DMS53 treated with DMSO at 0.1 percent for 48 hours (cell line): ENCODE results near the gene LTBP1.

ENCODE experiments used
- DNase-seq: peaks from one replicate; lab custom pipeline; 2025; ENCODE audit not compliant: unreplicated experiment; lab: John Stamatoyannopoulos, UW

LTBP1 gene

GRCh38 chr2:33181466-33181865 lies 234.7 kb downstream of the LTBP1 start:
- DNase-seq = no peak

DNA sequence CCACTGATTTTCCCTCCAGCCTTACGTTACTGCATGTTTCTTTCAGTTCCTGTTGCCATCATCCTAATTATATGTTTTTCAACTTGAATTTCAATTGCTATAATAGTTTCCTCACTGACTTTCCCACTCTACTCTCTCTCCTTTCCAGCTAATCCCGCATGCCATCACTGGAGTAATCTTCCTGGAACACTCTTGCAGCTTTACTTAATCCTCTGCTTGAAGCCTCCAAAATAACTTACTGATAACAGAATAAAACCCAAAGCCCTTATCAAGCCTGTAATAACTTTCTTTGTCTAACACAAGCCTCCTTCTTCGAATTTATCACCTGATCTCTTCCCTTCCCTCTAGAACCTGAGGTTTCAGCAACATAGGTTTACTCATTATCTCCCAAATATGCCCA lies 237.3 kb downstream of the LTBP1 start:
- DNase-seq = no peak

DNA sequence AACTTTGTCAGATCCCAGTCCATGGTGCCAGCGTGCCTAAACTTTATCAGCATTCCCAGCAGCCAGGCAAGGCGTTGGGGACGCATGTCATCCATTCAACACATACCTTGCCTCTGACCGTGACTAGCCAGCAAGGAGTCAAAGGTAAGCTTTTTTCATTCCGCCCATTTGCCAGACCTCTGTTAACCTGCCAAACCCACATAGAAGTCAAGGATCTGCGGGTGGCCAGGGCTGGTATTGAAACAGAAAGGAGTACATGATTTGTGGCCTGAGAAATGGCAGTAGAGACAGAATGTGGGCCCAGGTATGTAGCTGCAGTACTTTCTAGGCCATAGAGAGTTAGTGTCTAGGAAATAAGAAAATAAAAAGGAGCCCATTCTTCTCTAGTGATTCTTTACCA lies 240.2 kb downstream of the LTBP1 start:
- DNase-seq = no peak

DNA sequence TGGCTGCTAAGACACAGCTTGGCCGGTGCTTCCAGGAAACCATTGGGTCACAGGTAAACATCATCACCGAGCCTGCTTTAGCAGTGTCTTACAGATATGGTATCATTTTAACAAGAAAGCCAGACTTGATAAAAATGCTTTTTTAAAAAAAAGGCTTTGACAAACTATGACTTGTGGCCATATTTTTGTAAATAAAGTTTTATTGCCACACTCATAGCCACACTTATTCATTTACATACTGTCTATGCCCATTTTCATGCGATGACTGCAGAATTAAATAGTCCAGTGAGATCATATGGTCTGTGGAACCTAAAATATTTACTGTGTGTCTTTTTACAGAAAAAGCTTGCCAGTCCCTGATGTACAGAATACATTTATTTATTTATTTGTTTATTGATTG lies 242.0 kb downstream of the LTBP1 start:
- no peak for DNase-seq

GRCh38 chr2:33190393-33190937 lies 243.7 kb downstream of the LTBP1 start:
- no peak for DNase-seq

DNA sequence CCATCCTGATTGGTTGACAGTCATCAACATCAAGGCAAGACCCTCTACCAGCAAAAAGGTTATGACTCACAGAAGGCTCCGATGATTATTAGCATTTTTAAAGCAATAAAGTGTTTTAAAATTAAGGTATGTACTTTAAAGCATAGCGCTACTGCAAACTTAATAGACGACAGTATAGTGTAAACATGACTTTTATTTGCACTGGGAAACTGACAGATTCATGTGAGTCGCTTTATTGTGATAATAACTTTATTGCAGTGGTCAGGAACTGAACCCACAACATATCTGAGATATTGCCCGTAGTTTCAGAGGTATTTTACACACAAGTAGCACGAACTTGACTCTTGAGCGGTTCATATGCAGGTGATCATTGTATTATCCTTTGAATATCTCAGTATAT lies 249.1 kb downstream of the LTBP1 start:
- DNase-seq = no peak

- no peak for DNase-seq
These were observed 249.9 kb downstream of the LTBP1 start for GRCh38 chr2:33196700-33197099.

DNA sequence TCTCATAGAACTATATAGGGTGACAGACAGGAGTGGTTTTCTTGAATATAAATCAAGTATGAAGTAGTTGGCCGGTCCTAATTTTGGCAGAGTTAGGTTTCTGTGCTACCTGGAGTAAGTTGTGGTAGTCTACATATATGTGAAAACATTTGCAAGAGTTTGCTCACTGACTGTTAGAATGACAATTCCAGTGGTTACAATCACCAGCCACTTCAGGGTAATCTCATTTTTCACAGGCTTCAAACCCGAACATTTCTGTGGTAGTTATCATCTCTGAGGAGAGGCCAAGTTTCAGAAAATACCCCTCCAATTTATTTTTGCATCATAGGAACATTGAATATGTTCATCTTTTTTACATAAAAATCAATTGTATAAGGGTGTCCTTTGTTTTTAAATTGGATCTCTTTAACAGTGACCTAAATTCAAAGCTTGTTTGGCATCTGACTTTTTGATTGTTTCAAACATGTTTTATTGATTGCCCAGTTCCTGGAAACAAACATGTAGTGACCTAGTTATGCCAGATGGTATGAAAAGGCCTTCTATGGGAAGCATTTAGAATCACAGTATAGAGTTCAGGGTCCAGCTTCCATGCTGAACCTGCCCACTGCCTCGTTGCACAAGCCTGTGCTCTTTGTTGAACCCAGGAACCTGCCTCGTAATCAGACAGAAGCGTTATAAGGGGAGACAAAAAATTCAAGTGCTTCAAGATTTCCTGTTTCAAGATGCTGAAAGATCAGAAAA lies 250.6 kb downstream of the LTBP1 start:
- DNase-seq = no peak

- DNase-seq = no peak
These were observed 256.1 kb downstream of the LTBP1 start for GRCh38 chr2:33202641-33203522.

GRCh38 chr2:33204945-33205344 lies 258.2 kb downstream of the LTBP1 start:
- no peak for DNase-seq

GRCh38 chr2:33205693-33206434 lies 259.1 kb downstream of the LTBP1 start:
- no peak for DNase-seq

DNA sequence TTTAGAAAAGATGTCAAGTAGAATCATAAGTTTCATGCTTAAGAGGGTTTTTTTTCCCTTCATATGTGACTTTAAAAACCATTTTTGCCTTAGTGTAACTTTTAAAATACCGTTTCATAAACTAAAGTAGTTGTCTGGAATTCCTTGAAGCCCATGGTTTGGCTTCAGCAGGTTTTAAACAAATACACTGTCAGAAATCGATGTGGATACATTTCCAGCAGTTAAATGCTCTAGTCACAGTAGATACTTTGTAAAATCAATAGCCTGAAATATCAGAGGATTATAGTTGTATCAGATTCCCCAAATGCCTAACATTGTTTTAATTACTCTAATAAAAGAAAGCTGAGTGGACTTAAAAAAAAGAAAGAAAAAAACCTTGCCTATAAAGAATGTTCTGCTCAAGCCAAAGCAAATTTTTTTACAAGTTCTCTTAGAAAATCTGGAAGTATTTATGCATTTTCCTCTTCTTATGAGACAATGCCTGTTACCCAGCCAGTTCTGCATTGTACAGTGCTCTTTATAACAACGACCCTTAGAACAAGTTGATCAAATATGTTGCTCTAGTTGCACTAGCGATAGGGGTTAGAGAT lies 260.5 kb downstream of the LTBP1 start:
- DNase-seq = no peak

DNA sequence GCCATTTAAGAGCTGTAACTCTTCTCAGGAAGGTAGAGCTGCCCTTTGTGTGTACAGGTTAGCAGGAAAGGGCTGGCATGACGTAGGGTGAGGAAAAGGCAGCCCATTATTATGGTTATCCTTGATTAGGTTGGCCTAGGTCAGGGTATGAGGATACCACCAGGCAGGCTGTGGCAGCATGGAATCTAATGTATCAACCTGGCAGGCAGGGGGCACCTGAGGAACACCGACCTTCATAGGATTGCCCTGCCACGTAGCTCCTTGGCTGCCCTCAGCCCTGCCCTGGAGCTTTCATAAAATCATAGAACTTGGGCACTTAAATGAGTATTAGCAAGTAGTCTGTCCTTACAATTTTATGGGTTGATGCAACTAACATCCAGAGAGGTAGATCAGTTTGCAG lies 261.6 kb downstream of the LTBP1 start:
- DNase-seq = no peak

DNA sequence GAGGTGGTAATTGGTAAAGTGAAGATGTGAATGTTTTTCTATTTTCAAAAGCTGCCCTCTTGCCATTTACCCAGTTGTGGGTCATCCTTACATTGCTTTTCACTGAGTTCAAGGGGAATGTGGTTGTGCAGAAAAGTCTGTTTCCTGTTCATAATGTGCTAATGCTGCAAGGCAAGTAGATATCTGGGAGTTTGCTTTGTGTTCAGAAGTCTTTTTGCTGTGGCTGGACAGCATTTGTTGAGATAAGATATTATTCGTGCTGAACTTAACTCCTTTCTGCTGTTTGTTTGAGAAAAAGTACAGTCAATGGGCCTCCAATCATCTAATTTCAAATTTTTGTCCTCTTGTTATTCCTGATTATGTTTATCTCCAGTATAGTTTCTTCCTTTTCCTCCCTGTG lies 263.2 kb downstream of the LTBP1 start:
- no peak for DNase-seq

DNA sequence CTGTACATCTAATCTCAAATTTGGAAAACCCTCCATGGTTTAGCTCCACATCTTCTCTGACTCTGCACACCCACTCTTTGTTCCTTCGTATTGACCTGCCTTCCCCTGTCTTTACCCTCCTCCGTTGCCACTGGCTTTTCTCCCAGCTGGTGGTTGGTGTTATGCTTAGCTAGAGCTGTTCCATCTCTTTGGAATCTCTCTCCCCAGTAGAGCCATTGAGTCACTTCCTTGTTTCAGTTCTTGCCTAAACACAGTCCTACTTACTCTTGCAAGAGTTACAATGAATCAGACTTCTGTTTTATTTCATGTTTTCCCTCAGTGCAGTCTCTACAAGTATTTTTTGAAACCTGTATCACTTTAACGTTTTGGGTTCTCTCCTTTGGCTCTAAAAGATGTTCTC lies 263.9 kb downstream of the LTBP1 start:
- no peak for DNase-seq

GRCh38 chr2:33212151-33212550 lies 265.4 kb downstream of the LTBP1 start:
- DNase-seq = peak; percentile 6

GRCh38 chr2:33213244-33213643 lies 266.5 kb downstream of the LTBP1 start:
- DNase-seq = no peak

GRCh38 chr2:33213648-33214047 lies 266.9 kb downstream of the LTBP1 start:
- no peak for DNase-seq

DNA sequence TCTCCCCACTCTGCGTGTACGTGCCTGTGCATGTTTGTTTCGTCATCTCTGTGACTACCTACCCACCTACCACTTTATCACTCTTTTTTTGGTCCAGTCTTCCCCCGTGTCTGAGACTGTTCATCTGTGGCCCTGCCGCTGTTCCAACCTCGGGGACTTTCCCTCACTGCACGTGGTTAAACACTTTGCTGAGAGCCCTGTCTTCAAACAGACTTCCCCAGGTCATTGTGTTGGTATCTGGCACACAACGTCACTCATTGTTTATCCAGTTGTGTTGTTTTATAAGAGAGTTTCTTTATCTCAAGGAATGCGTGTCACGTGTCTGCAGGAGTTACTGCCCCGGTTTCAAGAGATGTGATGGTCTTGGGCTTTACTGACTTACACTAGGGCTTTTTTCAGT lies 267.7 kb downstream of the LTBP1 start:
- no peak for DNase-seq

- DNase-seq = no peak
These were observed 268.1 kb downstream of the LTBP1 start for GRCh38 chr2:33214857-33215256.

DNA sequence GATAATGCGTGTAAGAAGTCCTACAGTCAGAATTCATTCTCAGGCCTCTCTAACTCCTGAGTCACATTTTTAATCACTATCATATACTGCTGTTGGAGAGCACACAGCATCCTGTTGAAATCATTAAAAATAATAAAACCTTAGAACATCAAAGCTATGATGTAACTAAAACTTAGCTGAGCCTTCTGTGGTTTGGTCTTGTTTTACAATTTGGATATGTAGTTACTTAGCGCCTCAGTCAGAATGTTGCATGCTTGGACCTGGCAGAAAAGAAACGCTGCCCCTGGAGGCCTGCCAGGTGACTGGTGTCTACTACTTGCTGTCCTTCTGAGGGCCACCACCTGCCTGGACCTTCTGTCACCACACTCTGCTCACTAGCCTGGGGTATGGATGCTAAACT lies 268.5 kb downstream of the LTBP1 start:
- no peak for DNase-seq
